Ishikawa (cell line): ENCODE measurements around the gene DISP2.

Source experiments
- CEBPB ChIP-seq: IDR thresholded peaks from 2 replicates; pipeline ENCODE4 v1.6.1; 2012
- CREB1 ChIP-seq: IDR thresholded peaks from 2 replicates; pipeline ENCODE4 v1.6.1; 2012; ENCODE audit warnings: low read depth
- EGR1 ChIP-seq: IDR thresholded peaks from 2 replicates; pipeline ENCODE4 v1.6.1; 2012
- EP300 ChIP-seq: IDR thresholded peaks from 2 replicates; pipeline ENCODE4 v1.6.1; 2012; ENCODE audit warnings: borderline replicate concordance
- FOXM1 ChIP-seq: IDR thresholded peaks from 2 replicates; pipeline ENCODE4 v1.6.1; 2012; ENCODE audit warnings: low read depth, borderline replicate concordance
- MAX ChIP-seq: IDR thresholded peaks from 2 replicates; pipeline ENCODE4 v1.6.1; 2012
- NFIC ChIP-seq: IDR thresholded peaks from 2 replicates; pipeline ENCODE4 v1.6.1; 2012
- RAD21 ChIP-seq: IDR thresholded peaks from 2 replicates; pipeline ENCODE4 v1.6.1; 2012; ENCODE audit warnings: low read depth
- REST ChIP-seq: IDR thresholded peaks from 2 replicates; pipeline ENCODE4 v1.6.1; 2012; ENCODE audit warnings: low read depth, mild to moderate bottlenecking
- TAF1 ChIP-seq: IDR thresholded peaks from 2 replicates; pipeline ENCODE4 v1.6.1; 2012; ENCODE audit warnings: low read depth, mild to moderate bottlenecking
- TCF12 ChIP-seq: IDR thresholded peaks from 2 replicates; pipeline ENCODE4 v1.6.1; 2012; ENCODE audit warnings: low read depth
- TEAD4 ChIP-seq: IDR thresholded peaks from 2 replicates; pipeline ENCODE4 v1.6.1; 2012
- USF1 ChIP-seq: IDR thresholded peaks from 2 replicates; pipeline ENCODE4 v1.6.1; 2012
- YY1 ChIP-seq: IDR thresholded peaks from 2 replicates; pipeline ENCODE4 v1.6.1; 2012; ENCODE audit warnings: low read depth
- ZBTB7A ChIP-seq: IDR thresholded peaks from 2 replicates; pipeline ENCODE4 v1.6.1; 2012; ENCODE audit warnings: low read depth

The DISP2 gene

GRCh38 chr15:40331026-40331425, 27.0 kb upstream of the DISP2 start:
- TF ChIP-seq EP300: no peak
- no peak for TF ChIP-seq ZBTB7A
- TF ChIP-seq NFIC: no peak
- TF ChIP-seq YY1: no peak
- no peak for TF ChIP-seq CEBPB
- TF ChIP-seq CREB1: no peak

GRCh38 chr15:40331637-40332036, 26.4 kb upstream of the DISP2 start:
- TF ChIP-seq REST (no peak), EP300 (no peak), EGR1 (no peak)

- no peak for TF ChIP-seq EP300
- no peak for TF ChIP-seq TEAD4
- no peak for TF ChIP-seq MAX
Measured at GRCh38 chr15:40332113-40332781, 25.8 kb upstream of the DISP2 start.

- no peak for TF ChIP-seq NFIC
- no peak for TF ChIP-seq EP300
- TF ChIP-seq YY1: no peak
- no peak for TF ChIP-seq TCF12
- TF ChIP-seq RAD21: no peak
- TF ChIP-seq TEAD4: no peak
- no peak for TF ChIP-seq REST
- TF ChIP-seq MAX: no peak
- no peak for TF ChIP-seq FOXM1
- TF ChIP-seq ZBTB7A: no peak
- TF ChIP-seq EGR1: no peak
- no peak for TF ChIP-seq USF1
- no peak for TF ChIP-seq CREB1
- no peak for TF ChIP-seq TAF1
Measured at GRCh38 chr15:40333922-40334492, 24.0 kb upstream of the DISP2 start.

- TF ChIP-seq CEBPB: no peak
- TF ChIP-seq MAX: no peak
- TF ChIP-seq CREB1: no peak
- no peak for TF ChIP-seq RAD21
- TF ChIP-seq TEAD4: no peak
- no peak for TF ChIP-seq TCF12
Measured at GRCh38 chr15:40334541-40334940, 23.5 kb upstream of the DISP2 start.

GRCh38 chr15:40334941-40335795, 22.9 kb upstream of the DISP2 start:
- peak; percentile 42; the same call in 1 of the 2 replicates for TF ChIP-seq NFIC
- TF ChIP-seq EP300: no peak
- TF ChIP-seq TAF1: no peak
- no peak for TF ChIP-seq CEBPB
- no peak for TF ChIP-seq ZBTB7A
- no peak for TF ChIP-seq RAD21
- TF ChIP-seq USF1: no peak
- TF ChIP-seq EGR1: no peak
- TF ChIP-seq TEAD4: no peak
- TF ChIP-seq TCF12: no peak
- TF ChIP-seq REST: no peak
- TF ChIP-seq MAX: peak; percentile 45; the same call in 1 of the 2 replicates
- TF ChIP-seq CREB1: no peak
